Dermis microvascular lymphatic vessel endothelial cell (primary cell): ENCODE results near the gene AMMECR1L. TPM values are rescaled to one million over a fixed set of nuclear protein-coding genes. Genes with fewer than 3 reads are reported as not detected.
A peak's percentile ranks its signal among the peaks of the same experiment; 100 is the strongest.
"Not testable (repeated sequence)": the region's sequence is repeated elsewhere in the genome, so short reads cannot be mapped to it uniquely, and the experiment has no call there.

Experiments used
- DNase-seq, 2 donors: peaks; one replicate each; pipeline versions ENCODE4 v3.0.0 to v3.0.0-alpha.2; 2010; ENCODE audit warnings: low read depth in 2 of 2
- total RNA-seq: library from RNA; depleted of rRNA; stranded (reverse); fragments of >200 nt; gene quantifications from 2 replicates; pipeline ENCODE4 v1.2.1, GENCODE V29; 2014

Gene AMMECR1L
- total RNA-seq, 1 donor from 2014 or later: 12.2 TPM

GRCh38 chr2:127841466-127842178 lies 44.1 kb downstream of the AMMECR1L start:
- no peak for DNase-seq

GRCh38 chr2:127840893-127841292 lies 44.9 kb downstream of the AMMECR1L start:
- DNase-seq: no peak

- no peak for DNase-seq
These were observed 50.8 kb downstream of the AMMECR1L start for GRCh38 chr2:127834951-127835350.

- DNase-seq: no peak
These were observed 55.9 kb downstream of the AMMECR1L start for GRCh38 chr2:127829845-127830246.

- DNase-seq: not testable (repeated sequence)
These were observed 59.0 kb downstream of the AMMECR1L start for GRCh38 chr2:127826708-127827107.

- no peak for DNase-seq
These were observed 59.7 kb downstream of the AMMECR1L start for GRCh38 chr2:127826047-127826446.

- peak in 1 of 2 donors; percentile 25 for DNase-seq
These were observed 65.6 kb downstream of the AMMECR1L start for GRCh38 chr2:127820080-127820668.

GRCh38 chr2:127818794-127819425 lies 66.8 kb downstream of the AMMECR1L start:
- no peak for DNase-seq

- no peak for DNase-seq
These were observed 67.5 kb downstream of the AMMECR1L start for GRCh38 chr2:127818241-127818640.

GRCh38 chr2:127814677-127815076 lies 71.1 kb downstream of the AMMECR1L start:
- no peak for DNase-seq

- not testable (repeated sequence) for DNase-seq
These were observed 73.3 kb downstream of the AMMECR1L start for GRCh38 chr2:127812441-127812840.

Other genes starting within 250 kb of the AMMECR1L start
- gene GPR17, start 239.8 kb downstream of the AMMECR1L start, total RNA-seq: not detected in 2 replicates
- gene LIMS2, start 210.4 kb downstream of the AMMECR1L start, total RNA-seq: 3.1 and 5.3 TPM in 2 replicates
- gene SFT2D3, start 184.5 kb downstream of the AMMECR1L start, total RNA-seq: 3.5 and 4.9 TPM in 2 replicates
- gene WDR33, start 74.8 kb downstream of the AMMECR1L start, total RNA-seq: 21.3 and 22.0 TPM in 2 replicates
- 22.9 and 25.5 TPM in 2 replicates for gene POLR2D, start 27.8 kb downstream of the AMMECR1L start, total RNA-seq
- 2.4 and 4.4 TPM in 2 replicates for gene SAP130, start 142.1 kb upstream of the AMMECR1L start, total RNA-seq
- 44.5 and 46.6 TPM in 2 replicates for gene UGGT1, start 205.2 kb upstream of the AMMECR1L start, total RNA-seq